ES-I3 (cell line): ENCODE results near the gene AKAP4.

Source experiments
- H3K36me3 ChIP-seq: 2 replicates; pipeline ENCODE4 v1.6.1; 2013; ENCODE audit warnings: mild to moderate bottlenecking, low read length, control low read depth, moderate library complexity; ENCODE audit not compliant: insufficient read depth
- H3K4me1 ChIP-seq: 2 replicates; pipeline ENCODE4 v1.6.1; 2013; ENCODE audit warnings: mild to moderate bottlenecking, control low read depth, low read length; ENCODE audit not compliant: insufficient read depth
- H3K9ac ChIP-seq: 2 replicates; pipeline ENCODE4 v1.6.1; 2013; ENCODE audit warnings: low read depth, mild to moderate bottlenecking, low read length, moderate library complexity
- H3K9me3 ChIP-seq: 2 replicates; pipeline ENCODE4 v1.6.1; 2013; ENCODE audit warnings: mild to moderate bottlenecking, low read length, moderate library complexity; ENCODE audit not compliant: control insufficient read depth, insufficient read depth

AKAP4 gene

GRCh38 chrX:50158593-50158992 is 42.2 kb downstream of the AKAP4 start:
- H3K36me3 ChIP-seq: no peaks in the 10 kb centered on the region
- H3K4me1 ChIP-seq: no peaks in the 10 kb centered on the region
- no peak overlapping the region for H3K9ac ChIP-seq
- H3K9me3 ChIP-seq: no peaks in the 10 kb centered on the region

GRCh38 chrX:50157545-50158135 is 43.2 kb downstream of the AKAP4 start:
- Histone ChIP-seq H3K4me1 (no peaks in the 10 kb centered on the region), H3K9me3 (no peaks in the 10 kb centered on the region), H3K36me3 (no peaks in the 10 kb centered on the region), H3K9ac (no peak overlapping the region)

- Histone ChIP-seq H3K4me1 (no peaks in the 10 kb centered on the region), H3K9ac (no peak overlapping the region)
Measured at GRCh38 chrX:50154429-50154828, 46.4 kb downstream of the AKAP4 start.

GRCh38 chrX:50152456-50152855 is 48.4 kb downstream of the AKAP4 start:
- Histone ChIP-seq H3K9ac (no peak overlapping the region), H3K4me1 (no peaks in the 10 kb centered on the region), H3K36me3 (no peaks in the 10 kb centered on the region), H3K9me3 (no peaks in the 10 kb centered on the region)

More at GRCh38 chrX:50154429-50154828, 46.4 kb downstream of the AKAP4 start:
- Histone ChIP-seq H3K36me3 (no peaks in the 10 kb centered on the region), H3K9me3 (no peaks in the 10 kb centered on the region)

GRCh38 chrX:50147972-50148371 is 52.8 kb downstream of the AKAP4 start:
- no peaks in the 10 kb centered on the region for H3K36me3 ChIP-seq
- H3K4me1 ChIP-seq: no peaks in the 10 kb centered on the region

More at GRCh38 chrX:50147972-50148371, 52.8 kb downstream of the AKAP4 start:
- H3K9me3 ChIP-seq: no peaks in the 10 kb centered on the region
- no peak overlapping the region for H3K9ac ChIP-seq
